ENCODE results near the gene TIMM17B. TPM values are rescaled to one million over a fixed set of nuclear protein-coding genes. Genes with fewer than 3 reads are reported as not detected.
A peak's percentile ranks its signal among the peaks of the same experiment; 100 is the strongest.

TIMM17B gene
- total RNA-seq, 1 donor from 2014 or later: 48.7 TPM

DNA sequence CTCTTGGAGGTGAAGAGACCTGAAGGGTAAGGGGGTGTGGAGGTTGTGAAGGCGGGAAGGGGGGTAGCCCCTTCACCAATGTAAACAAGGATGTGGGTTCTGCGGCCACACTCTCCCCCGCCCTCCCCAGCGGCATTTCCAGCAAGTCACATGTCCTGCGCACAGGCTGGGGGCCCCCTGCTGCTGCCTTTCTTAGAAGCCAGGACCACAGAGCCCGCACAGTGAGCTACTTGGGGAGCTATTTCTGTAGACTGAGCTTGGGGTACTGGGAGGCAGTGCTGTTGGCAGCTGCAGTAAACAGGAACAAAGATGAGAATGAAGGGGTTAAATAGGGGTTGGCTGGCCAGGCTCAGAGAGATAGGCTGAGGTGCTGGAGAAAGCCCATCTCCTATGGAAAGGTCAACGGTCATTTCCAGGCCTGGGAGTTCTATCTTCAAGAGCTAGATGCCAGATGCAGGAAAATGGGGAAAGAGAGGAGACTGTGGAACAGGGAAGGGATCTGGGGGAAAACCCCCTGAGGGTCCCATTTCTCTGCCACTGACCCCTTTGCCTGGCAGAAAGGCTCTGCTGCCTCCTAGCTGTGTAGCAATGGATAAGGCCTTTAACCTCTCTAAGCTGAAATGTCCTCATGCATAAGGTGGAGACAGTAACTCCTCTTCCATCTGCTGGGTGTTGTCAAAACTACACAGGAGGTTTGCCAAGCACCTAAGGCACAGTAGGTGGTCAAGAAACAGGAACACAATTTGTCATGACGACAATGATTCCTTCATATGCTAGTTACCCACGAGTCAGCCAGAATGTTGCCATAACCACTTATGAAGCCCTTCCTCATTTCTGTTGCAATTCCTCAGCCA, 39.7 kb upstream of the TIMM17B start:
- peaks cover 4% of the 10 kb centered on the region for H3K27me3 Mint-ChIP-seq (ENCODE audit: insufficient read depth, low read depth)
- peaks cover 15% of the 10 kb centered on the region for H4K20me1 ChIP-seq (ENCODE audit: low read depth)

DNA sequence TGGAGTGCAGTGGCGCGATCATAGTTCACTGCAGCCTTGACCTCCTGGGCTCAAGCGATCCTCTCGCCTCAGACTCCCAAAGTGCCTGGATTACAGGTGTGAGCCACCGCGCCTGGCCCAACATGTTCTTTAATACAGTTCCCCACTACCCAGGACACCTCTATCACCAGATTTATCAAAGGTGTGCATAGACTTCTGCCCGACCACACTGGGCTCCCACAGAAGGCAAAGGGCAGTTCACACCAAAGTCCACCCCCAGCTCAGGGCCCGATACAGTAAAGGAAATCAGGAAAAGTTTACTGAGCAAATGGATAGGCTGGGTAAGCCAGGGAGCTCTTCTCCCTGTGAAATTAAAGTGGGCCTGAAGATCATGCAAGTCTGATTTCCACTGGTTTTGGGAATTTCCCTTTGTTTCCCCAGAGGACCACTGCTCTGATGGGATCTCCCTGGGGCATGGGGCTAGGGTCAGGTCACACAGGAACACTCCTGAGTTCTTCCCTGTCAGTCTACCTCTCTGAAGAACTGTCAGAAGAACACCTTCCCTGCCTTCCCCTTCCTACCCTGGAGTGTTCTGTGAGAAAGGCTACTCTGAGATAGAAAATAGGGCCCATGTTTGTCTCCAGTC, 39.0 kb upstream of the TIMM17B start:
- peaks cover 51% of the 10 kb centered on the region for H3K79me2 ChIP-seq (ENCODE audit: low read depth)
- no peak for DNase-seq (ENCODE audit: low spot score)
- H3K27ac ChIP-seq: no peak overlapping the region
- Mint-ChIP-seq H3K27ac (no peak overlapping the region), H3K4me3 (no peak overlapping the region), H3K4me1 (no peaks in the 10 kb centered on the region), H3K36me3 (peaks cover 7% of the 10 kb centered on the region), H3K27me3 (ENCODE audit: insufficient read depth, low read depth) (peaks cover 2% of the 10 kb centered on the region), H3K9me3 (peaks cover 10% of the 10 kb centered on the region)
- H3K27me3 ChIP-seq: no peaks in the 10 kb centered on the region
- no peak overlapping the region for H3K4me3 ChIP-seq
- H3F3A ChIP-seq (ENCODE audit: low read depth): peaks cover 3% of the 10 kb centered on the region
- no peak overlapping the region for H3K9ac ChIP-seq
- TF ChIP-seq EZH2phosphoT487 (IDR thresholded peaks at IDR 0.05) (no peak), EZH2 (IDR thresholded peaks at IDR 0.05) (no peak)
- TF ChIP-seq, protein P1, sequence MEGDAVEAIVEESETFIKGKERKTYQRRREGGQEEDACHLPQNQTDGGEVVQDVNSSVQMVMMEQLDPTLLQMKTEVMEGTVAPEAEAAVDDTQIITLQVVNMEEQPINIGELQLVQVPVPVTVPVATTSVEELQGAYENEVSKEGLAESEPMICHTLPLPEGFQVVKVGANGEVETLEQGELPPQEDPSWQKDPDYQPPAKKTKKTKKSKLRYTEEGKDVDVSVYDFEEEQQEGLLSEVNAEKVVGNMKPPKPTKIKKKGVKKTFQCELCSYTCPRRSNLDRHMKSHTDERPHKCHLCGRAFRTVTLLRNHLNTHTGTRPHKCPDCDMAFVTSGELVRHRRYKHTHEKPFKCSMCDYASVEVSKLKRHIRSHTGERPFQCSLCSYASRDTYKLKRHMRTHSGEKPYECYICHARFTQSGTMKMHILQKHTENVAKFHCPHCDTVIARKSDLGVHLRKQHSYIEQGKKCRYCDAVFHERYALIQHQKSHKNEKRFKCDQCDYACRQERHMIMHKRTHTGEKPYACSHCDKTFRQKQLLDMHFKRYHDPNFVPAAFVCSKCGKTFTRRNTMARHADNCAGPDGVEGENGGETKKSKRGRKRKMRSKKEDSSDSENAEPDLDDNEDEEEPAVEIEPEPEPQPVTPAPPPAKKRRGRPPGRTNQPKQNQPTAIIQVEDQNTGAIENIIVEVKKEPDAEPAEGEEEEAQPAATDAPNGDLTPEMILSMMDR (IDR thresholded peaks at IDR 0.05): no peak
- peaks cover 15% of the 10 kb centered on the region for H4K20me1 ChIP-seq (ENCODE audit: low read depth)
- H3K36me3 ChIP-seq: no peaks in the 10 kb centered on the region
- peak overlapping the region; percentile 33 for H3K4me2 ChIP-seq
- H3K9me3 ChIP-seq (ENCODE audit: low read depth): no peaks in the 10 kb centered on the region
- H3K4me1 ChIP-seq: no peaks in the 10 kb centered on the region
- H2AFZ ChIP-seq (replicated peaks): no peak overlapping the region

More for the DNA sequence above, 39.7 kb upstream of the TIMM17B start:
- Histone ChIP-seq H3K27ac (no peak overlapping the region), H3K4me3 (no peak overlapping the region), H3K79me2 (ENCODE audit: low read depth) (peaks cover 55% of the 10 kb centered on the region), H3K9ac (no peak overlapping the region), H3F3A (ENCODE audit: low read depth) (peaks cover 3% of the 10 kb centered on the region), H3K36me3 (no peaks in the 10 kb centered on the region), H3K27me3 (no peaks in the 10 kb centered on the region), H3K4me1 (no peaks in the 10 kb centered on the region), H3K9me3 (ENCODE audit: low read depth) (no peaks in the 10 kb centered on the region), H3K4me2 (peak overlapping the region; percentile 33), H2AFZ (replicated peaks) (no peak overlapping the region)
- H3K4me3 Mint-ChIP-seq: no peak overlapping the region
- peaks cover 10% of the 10 kb centered on the region for H3K9me3 Mint-ChIP-seq
- no peaks in the 10 kb centered on the region for H3K4me1 Mint-ChIP-seq
- no peak overlapping the region for H3K27ac Mint-ChIP-seq
- peaks cover 9% of the 10 kb centered on the region for H3K36me3 Mint-ChIP-seq
- TF ChIP-seq, protein P1 (IDR thresholded peaks at IDR 0.05): peak; percentile 46
- no peak for TF ChIP-seq EZH2 (IDR thresholded peaks at IDR 0.05)
- DNase-seq (ENCODE audit: low spot score): peak; percentile 39

DNA sequence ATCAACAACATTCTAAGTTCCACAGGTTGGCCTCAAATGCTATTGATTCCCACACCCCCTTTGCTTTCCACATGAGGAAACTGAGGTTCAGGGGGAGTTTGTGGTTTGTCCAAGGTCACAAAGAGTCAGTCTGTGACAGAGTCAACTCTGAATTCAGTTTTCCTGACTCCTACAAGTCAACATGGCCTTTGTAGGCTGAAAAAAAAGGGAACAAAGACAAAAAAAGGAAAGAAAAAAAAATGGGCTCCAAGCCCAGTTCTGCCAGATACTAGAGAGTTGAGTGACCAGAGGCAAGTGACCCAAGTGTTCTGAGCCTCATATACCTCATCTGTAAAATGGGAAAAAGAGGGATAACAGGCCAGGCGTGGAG, 37.7 kb upstream of the TIMM17B start:
- Histone ChIP-seq H3K4me1 (no peaks in the 10 kb centered on the region), H3K79me2 (ENCODE audit: low read depth) (peaks cover 41% of the 10 kb centered on the region), H3K9ac (no peak overlapping the region), H2AFZ (replicated peaks) (no peak overlapping the region), H3F3A (ENCODE audit: low read depth) (peaks cover 3% of the 10 kb centered on the region), H3K4me3 (no peak overlapping the region), H3K4me2 (no peak overlapping the region), H3K9me3 (ENCODE audit: low read depth) (no peaks in the 10 kb centered on the region), H4K20me1 (ENCODE audit: low read depth) (peaks cover 15% of the 10 kb centered on the region), H3K36me3 (no peaks in the 10 kb centered on the region), H3K27me3 (no peaks in the 10 kb centered on the region), H3K27ac (no peak overlapping the region)
- Mint-ChIP-seq H3K4me1 (no peaks in the 10 kb centered on the region), H3K36me3 (peaks cover 7% of the 10 kb centered on the region), H3K9me3 (peaks cover 14% of the 10 kb centered on the region), H3K27ac (no peak overlapping the region), H3K4me3 (no peak overlapping the region), H3K27me3 (ENCODE audit: insufficient read depth, low read depth) (peaks cover 2% of the 10 kb centered on the region)
- DNase-seq (ENCODE audit: low spot score): no peak
- TF ChIP-seq EZH2 (IDR thresholded peaks at IDR 0.05) (no peak), EZH2phosphoT487 (IDR thresholded peaks at IDR 0.05) (no peak)
- TF ChIP-seq, protein P1 (IDR thresholded peaks at IDR 0.05): no peak
